Activated CD8-positive, alpha-beta memory T cell treated with anti-CD3 and anti-CD28 coated beads for 36 hours (primary cell): Measurements from ENCODE around the gene VAV2. TPM values are rescaled to one million over a fixed set of nuclear protein-coding genes. Genes with fewer than 3 reads are reported as not detected.

Experiments
- CTCF ChIA-PET: fragments of 350-600 bp; sonication (Branson Sonifier 250); formaldehyde crosslinking; loops from one replicate; lab custom pipeline; 2021; ENCODE audit warnings: antibody characterized with exemption; lab: Charles Lee
- POLR2A ChIA-PET: fragments of 350-600 bp; sonication (Branson Sonifier 250); formaldehyde crosslinking; loops from one replicate; lab custom pipeline; 2021; ENCODE audit warnings: antibody characterized with exemption; lab: Charles Lee
- total RNA-seq, 2 experiments: library from RNA; stranded (reverse); gene quantifications; one replicate each; pipeline ENCODE4 v1.2.3, GENCODE V29; 2021

VAV2 gene, protein sequence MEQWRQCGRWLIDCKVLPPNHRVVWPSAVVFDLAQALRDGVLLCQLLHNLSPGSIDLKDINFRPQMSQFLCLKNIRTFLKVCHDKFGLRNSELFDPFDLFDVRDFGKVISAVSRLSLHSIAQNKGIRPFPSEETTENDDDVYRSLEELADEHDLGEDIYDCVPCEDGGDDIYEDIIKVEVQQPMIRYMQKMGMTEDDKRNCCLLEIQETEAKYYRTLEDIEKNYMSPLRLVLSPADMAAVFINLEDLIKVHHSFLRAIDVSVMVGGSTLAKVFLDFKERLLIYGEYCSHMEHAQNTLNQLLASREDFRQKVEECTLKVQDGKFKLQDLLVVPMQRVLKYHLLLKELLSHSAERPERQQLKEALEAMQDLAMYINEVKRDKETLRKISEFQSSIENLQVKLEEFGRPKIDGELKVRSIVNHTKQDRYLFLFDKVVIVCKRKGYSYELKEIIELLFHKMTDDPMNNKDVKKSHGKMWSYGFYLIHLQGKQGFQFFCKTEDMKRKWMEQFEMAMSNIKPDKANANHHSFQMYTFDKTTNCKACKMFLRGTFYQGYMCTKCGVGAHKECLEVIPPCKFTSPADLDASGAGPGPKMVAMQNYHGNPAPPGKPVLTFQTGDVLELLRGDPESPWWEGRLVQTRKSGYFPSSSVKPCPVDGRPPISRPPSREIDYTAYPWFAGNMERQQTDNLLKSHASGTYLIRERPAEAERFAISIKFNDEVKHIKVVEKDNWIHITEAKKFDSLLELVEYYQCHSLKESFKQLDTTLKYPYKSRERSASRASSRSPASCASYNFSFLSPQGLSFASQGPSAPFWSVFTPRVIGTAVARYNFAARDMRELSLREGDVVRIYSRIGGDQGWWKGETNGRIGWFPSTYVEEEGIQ
- total RNA-seq = 1 to 10 TPM; 6.2 to 6.7 TPM

DNA sequence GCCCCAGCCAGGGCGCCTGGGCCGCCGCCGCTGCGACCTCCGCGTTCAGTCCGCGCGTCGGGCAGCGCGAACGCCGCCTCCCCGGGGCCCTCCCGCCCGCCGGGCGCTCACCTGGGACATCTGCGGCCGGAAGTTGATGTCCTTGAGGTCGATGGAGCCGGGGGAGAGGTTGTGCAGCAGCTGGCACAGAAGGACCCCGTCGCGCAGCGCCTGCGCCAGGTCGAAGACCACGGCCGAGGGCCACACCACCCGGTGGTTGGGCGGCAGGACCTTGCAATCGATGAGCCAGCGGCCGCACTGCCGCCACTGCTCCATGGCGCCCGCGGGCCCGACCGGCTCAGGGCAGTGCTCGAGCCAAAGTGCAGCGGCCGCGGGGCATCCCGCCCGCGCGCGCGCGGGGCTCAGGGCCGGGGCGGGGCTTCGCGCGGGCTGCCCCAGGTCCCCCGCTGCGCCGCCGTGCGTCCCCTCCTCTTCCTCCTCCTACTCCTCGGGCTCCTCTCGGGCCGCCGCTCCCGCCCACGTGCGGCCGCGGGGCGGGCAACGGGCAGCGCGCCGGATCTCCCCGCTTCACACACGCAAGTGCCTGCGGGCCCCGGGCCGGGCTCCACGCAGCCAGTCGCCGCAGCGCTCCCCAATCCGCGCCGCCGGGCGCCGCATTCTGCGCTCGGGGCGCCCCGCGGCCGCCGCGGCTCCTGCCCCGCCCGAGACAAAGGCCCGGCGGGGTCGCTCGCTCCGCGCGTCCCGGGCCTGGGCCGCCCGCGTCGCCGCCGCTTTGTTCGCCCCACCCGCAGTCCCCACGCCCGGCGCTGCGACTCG is at the start of gene VAV2:
TSS of gene VAV2 (minus strand) at position 361 of the 816 bp plus-strand sequence. CDS start at position 315, 46 bp downstream.
- POLR2A ChIA-PET = no interaction called here
- CTCF ChIA-PET = interaction anchor here (1.3 to 3.7 kb wide), 4 partner anchors 34 to 210 kb away, joined by 4 to 64 read pairs (median 34); partner anchors contain the start of gene BRD3OS

DNA sequence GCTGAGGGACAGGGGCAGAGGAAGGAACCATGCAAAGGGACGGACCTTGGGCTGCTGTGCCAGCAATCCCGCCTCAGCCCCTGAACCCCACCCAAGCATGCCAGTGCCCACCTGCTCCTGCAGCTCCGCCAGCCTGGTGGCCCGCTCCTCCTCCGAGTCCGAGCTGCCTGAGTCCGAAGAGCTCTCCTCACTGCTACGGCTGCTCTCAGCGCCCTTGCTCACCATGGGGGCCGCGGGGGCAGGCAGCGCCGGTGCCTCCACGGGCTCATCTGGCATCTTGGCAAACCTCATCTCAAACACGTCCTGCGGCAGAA is 49.5 kb upstream of the VAV2 start:
- CTCF ChIA-PET = no interaction called here
- POLR2A ChIA-PET = no interaction called here

DNA sequence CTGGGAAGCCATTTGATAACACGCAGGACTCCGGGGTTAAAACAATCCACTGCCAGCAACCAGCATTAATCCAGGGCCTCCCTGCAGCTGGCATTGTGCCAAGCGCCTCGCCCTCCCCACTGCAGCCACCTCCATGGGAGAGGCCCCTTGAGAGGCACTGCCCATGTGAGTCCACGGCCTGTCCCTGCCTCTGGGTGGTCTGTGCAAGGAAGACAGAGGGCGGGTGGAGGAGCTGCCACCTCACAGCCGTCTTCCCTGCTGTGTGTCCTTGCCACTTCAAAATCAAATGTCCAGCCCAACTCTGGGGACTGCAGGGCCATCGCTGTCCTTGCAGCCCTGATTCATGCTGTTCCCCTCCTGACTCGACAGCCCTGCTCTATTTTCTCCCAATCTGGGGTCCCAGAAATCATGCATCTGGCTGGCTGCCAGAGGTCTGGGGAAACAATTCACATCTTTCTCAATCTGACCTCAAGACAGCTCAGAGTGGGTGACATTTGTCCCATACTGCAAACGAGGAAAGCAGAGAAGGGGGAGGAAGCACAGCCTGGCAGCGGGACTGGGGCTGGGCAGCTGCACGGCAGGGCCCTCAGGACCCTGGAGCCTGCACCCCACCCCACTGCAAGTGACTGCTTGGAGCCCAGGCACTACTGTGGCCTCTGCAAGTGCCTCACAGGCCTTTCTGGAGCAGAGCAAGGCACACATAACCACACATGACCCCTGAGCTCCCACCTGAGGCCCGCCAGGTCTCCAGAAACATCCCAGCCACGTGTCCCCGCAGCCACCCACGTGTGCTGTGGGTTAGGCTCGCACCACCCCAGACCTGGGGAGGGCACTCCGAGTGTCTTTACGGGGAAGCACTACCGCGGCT is 48.9 kb upstream of the VAV2 start:
- POLR2A ChIA-PET = no interaction called here
- CTCF ChIA-PET = interaction anchor here (0.6 kb wide), 1 partner anchor 50 kb away, joined by 5 read pairs; no protein-coding TSS in a partner anchor

DNA sequence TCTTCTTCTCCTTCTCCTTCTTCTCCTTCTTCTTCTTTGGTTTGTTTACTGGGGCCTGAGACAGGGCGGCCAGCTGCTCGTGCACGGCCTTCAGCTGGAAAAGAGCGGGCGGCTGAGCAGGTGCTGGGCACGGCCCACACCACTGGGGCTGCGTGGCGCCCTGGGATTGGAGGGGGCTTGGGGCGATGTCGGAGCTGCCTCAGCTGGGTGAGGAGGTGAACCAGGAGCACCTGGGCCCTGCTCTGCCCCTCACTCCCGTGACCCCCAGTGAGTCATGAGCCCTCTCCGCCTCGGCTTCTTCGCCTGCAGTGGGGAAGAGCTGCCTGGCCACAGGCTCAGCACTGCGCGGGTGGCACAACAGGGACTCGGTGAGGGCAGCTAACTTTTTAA is 48.0 kb upstream of the VAV2 start:
- POLR2A ChIA-PET = no interaction called here
- CTCF ChIA-PET = no interaction called here

DNA sequence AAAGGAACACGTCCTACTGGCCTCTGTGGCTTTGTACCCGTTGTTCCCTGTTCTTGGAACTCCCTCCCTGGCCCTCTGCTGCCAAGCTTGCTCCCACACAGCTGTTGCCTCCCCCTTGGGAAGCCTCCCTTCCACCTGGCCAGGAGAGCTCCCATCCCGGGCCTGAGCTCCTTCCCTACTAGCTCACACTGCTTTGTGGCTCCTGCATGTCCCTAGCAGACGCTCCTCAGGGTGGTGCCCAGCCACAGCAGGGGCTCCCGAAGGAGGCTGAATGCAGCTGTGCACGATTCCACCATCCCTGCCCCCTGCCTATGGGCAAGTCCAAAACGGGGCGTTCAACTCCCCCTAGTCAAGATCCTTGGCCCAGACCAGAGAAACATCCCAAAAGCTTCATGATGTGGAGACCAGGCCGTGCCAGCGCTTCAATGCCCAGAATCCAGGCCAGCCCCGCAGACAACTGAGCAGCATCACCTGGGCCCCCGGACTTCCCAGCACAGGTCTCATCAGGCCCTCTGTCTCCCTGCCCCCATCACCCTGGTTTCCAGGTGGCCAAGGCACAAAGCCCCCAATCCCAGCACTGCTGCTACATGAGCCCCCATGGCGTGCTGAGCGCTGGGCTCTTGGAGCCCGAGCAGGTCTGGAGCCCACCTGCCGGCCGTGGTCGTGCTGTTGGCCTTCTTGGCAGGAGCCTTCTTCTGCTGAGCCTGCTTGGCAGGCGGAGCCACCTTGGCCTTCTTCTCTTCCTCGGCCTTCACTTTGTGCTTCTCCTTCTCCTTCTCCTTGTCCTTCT is 47.5 kb upstream of the VAV2 start:
- CTCF ChIA-PET = interaction anchor here (1.2 kb wide), 1 partner anchor 60 kb away, joined by 3 read pairs; no protein-coding TSS in a partner anchor

DNA sequence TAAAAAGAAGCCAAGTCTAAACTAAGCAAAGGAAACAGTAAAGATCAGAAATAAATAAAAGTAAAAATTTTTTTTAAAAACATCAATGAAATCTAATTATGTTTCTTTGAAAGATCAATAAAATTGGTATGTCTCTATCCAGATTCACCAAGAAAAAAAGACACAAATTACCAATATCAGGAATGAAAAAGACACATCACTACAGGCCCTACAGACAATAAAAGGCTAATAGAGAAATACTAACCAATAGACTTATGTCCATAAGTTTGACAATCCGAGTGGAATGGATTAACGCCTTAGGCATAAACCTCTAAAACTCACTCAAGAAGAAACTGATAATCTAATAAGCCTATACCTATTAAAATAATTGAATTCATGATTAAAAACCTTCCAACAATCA is 45.5 kb upstream of the VAV2 start:
- POLR2A ChIA-PET = no interaction called here
- CTCF ChIA-PET = no interaction called here

More for the DNA sequence above, 47.5 kb upstream of the VAV2 start:
- POLR2A ChIA-PET = interaction anchor here (0.6 kb wide), 1 partner anchor 204 kb away, joined by 4 read pairs; no protein-coding TSS in a partner anchor

DNA sequence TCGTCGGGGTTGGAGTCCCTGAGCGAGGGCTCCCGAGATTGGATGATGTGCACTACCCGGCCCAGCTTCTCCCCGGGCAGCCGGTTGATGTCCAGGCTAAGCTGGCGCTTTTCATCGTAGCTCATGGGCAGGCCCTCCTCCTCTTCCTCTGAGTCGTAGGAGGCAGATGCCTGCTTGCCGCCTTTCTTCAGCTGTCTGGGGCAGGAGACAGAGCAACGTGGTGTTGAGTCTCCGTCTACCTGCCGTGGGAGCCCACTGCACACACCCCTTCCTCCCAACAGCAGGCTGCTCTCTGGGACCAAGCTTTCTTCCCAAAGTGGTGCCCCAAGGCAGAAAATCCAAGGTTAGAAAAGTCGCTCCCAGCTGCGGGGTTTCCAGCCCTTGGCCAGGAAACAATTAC is 44.0 kb upstream of the VAV2 start:
- CTCF ChIA-PET = no interaction called here
- POLR2A ChIA-PET = no interaction called here

DNA sequence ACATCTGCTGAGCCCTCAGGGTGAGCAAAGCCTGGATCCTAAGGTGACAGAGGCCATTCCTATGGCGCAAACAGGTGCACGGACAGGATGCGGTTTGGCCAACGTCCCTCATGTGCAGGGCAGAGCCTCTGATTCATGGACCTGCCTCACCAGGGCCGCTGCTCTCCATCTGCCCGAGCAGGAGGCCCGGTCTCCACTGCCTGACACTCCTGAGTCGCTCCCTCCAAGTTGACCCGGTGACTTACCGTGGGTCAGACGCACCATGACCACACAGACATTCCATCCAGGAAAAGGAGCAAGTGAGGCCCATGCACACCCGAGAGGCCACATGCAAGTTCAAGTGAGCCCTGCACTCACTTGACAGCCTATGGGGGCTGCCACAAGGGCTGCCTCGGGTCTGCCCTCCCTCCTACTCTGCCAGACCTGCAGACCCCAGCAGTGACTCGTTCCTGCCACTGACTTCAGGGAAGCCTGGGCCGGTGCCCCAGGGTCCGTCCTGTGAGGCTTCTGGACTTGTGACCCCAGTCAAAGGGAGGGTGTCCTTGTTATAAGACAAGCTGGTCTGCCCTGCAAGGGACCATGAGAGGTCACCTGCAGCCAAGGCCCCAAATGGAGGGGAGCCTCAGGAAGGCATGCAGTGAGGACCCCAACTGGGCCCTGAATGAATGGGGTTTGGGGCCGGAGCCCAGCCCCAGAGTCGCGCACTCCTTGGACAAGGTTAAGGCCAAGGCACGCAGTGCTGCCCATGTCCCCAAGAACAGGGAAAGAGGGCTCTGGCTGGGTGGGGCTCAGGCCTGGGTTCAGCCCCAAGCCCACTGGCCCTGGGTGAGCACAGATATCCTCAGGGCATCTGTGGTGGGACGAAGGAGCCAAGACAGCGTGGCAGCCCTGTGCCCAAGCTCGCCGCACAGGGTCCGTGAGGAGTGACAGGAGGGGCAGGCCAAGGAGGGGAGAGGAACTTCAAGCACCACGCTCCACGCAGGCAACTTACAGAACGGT is 43.2 kb upstream of the VAV2 start:
- ChIA-PET CTCF (no interaction called here), POLR2A (no interaction called here)

DNA sequence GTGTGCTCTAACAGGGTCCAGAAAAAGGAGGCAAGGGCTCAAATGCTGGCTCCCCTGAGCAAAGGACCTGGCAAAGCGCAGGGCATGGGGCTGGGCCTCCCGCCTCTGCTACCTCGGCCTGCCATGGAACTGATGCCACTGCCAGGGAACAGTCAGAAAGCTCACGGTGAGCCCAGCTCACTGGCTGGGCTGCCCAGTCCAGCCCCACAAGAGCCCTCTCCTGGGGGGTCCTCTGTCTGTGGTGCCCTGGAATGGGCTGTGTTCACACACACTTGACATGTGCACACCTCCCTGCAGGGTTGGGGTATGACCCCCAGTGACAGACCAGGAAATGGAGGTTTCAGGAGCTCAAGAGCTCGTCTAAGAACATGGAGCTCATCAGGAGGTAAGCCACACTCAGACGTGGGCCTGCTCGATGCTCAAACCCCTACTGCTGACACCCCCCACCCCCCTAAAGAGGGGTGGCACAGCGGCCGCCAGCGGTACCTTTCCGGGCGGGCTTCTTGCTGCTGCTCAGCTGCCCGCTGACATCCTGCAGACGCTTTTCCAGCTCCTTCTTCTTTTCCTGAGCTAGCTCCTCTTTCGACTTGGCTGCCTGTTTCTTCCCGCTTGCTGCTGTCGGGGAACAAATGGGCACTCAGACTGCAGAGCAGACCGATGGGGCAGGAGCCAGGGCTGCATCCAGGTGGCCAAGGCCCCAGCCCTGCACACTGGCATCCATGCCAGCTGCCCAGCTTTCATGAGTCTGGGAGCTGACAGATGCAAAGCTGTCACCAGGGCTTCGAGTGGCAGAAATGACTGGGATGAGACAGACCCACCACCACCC is 42.3 kb upstream of the VAV2 start:
- CTCF ChIA-PET = no interaction called here
- POLR2A ChIA-PET = no interaction called here

DNA sequence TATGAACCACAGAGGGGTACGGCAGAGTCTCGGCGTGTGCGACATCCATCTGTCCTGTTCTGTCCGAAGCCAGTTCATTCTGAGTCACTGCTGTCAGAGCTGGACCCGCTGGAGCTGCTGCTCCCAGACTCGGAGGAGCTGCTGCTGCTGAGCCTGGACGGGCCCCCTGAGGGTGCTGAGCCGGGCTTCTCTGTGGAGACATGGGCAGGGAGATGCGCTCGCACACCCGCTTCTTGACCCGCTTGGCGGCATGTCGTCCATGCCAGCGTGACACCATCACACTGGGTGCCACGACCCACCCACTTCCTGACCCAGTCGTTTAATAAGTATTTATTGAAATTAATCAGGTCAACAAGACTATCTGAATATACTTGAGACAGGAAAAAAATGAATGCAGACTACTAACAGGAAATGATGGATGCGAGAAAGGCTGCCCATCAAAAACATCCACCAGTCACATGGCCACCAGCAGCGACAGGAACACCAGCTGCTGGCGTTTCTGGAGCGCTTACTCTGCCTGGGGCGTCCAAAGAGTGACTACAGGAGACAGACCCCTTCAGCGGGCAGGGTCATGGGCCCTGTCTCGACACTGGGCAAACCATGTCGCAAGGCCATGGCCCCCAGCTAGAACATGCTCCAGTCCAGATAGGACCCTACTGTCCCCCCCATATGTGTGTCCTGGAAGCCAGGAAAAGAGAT is 41.5 kb upstream of the VAV2 start:
- POLR2A ChIA-PET = interaction anchor here (0.5 kb wide), 1 partner anchor 18 kb away, joined by 3 read pairs; no protein-coding TSS in a partner anchor
- CTCF ChIA-PET = no interaction called here

DNA sequence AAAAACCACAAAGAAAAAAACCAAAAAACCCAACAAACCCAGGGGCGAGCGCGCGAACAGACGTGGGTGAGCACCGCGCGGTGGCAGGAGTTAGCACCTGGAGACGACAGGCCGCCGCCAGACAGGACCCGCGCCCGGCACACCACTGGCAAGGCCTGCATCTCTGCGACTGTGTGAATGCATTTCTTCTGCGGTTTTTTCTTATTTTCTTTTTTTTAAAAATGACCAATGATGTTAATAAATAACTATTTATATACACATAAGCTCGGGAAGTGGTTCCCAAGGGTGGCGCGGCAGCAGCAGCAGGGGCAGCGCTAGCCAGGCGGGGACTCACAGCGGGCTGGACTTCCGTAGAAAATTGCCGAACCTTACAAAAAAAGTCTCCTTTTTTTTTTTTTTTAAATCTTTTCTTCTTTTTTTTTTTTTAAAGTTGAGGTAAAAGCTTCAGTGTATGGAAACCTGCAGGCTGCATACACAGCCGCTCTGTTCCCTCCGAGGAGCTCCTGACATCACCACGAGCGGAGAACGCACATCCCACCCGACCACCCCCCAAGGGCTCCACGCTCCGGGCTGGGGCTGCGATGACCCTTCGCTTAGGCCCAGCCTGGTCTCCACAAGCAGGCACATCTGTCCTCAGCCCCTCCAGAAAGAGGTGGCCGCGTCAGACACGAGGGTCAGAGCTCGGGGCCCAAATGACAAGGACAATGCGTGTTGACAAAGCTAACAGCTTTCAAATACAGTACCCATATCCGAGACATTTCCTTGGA is 40.5 kb upstream of the VAV2 start:
- POLR2A ChIA-PET = interaction anchor here (0.5 to 0.7 kb wide), 3 partner anchors 19 to 651 kb away, joined by 3 to 5 read pairs (median 4); no protein-coding TSS in a partner anchor
- CTCF ChIA-PET = interaction anchor here (0.7 kb wide), 1 partner anchor 39 kb away, joined by 3 read pairs; no protein-coding TSS in a partner anchor

DNA sequence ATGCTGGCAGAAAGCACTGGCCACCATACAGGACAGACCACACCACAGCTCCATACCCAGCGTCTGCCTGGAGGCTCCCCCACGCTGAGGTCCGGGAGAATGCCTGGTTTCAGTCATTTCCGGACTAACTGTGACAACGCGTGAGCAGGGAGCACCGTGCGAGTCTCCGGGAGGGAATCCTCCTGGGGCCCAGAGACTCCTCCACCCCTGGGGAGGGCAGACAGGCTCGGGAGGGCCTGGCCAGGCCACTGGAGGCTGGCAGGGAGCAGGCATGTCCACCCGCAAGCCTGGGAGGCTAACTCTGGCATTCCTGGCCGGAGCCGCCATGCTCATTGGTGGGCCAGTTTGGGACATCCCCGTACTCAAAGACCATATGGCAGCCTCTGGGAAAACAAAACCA is 39.7 kb upstream of the VAV2 start:
- ChIA-PET POLR2A (no interaction called here), CTCF (no interaction called here)

DNA sequence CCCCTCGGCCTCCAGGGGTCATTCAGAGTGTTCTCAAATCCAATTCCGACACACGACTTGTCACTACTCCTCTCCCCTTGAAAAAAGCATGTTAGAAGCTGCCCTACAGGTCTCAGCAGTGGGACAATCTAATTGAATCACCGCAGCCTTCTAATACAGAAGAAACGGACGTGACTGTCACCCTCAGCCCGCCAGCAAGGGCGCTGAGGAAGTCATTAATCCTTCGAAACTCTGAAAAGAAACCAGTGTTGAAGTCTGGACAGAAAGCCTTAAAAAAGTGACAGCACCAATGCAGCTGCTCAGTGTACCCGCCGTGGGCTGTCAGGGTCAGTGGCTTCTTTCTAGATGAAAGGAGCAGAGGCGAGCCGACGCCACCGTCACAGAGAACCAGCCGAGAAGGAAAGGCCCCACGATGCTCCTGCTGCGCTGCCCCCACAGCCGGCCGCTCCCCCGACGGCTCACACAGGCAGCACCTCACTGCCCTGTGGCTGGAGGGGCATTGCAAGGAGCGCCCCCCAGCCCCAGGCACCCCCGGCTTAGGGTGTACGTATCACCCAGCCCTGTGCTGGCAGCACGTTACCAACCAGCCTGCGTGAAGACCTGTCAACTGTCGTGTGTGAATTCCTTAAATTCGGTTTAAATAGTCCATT is 38.8 kb upstream of the VAV2 start:
- POLR2A ChIA-PET = no interaction called here
- CTCF ChIA-PET = no interaction called here
